NT2/D1 (cell line): ENCODE measurements around the gene MPPE1.
"Not testable (repeated sequence)": the region's sequence is repeated elsewhere in the genome, so short reads cannot be mapped to it uniquely, and the experiment has no call there.

Experiments
- DNase-seq: peaks from one replicate; pipeline ENCODE4 v3.0.0-alpha.2; 2011; ENCODE audit warnings: low read depth, low spot score
- H3K27me3 ChIP-seq: 2 replicates; pipeline ENCODE4 v1.6.0; 2011; ENCODE audit warnings: mild to moderate bottlenecking; ENCODE audit not compliant: insufficient read length, insufficient read depth
- H3K36me3 ChIP-seq: 2 replicates; pipeline ENCODE4 v1.6.1; 2011; ENCODE audit warnings: mild to moderate bottlenecking, low read length, mixed read lengths; ENCODE audit not compliant: insufficient read depth, insufficient read length
- H3K4me1 ChIP-seq: 2 replicates; pipeline ENCODE4 v1.5.1; 2011; ENCODE audit not compliant: insufficient read depth, insufficient read length
- H3K4me3 ChIP-seq: 2 replicates; pipeline ENCODE4 v1.5.1; 2011; ENCODE audit warnings: low read depth; ENCODE audit not compliant: insufficient read length
- H3K9ac ChIP-seq: 2 replicates; pipeline ENCODE4 v1.6.0; 2011; ENCODE audit warnings: low read depth; ENCODE audit not compliant: insufficient read length
- H3K9me3 ChIP-seq: 2 replicates; pipeline ENCODE4 v1.5.1; 2011; ENCODE audit warnings: mild to moderate bottlenecking, low read length; ENCODE audit not compliant: insufficient read depth
- SUZ12 ChIP-seq: IDR thresholded peaks from 2 replicates; pipeline ENCODE4 v1.6.1; 2011; ENCODE audit not compliant: insufficient read length, insufficient read depth; ENCODE audit errors: extremely low read depth
- YY1 ChIP-seq: IDR thresholded peaks from 2 replicates; pipeline ENCODE4 v1.6.1; 2011; ENCODE audit not compliant: insufficient read length, insufficient read depth
- ZNF274 ChIP-seq: IDR thresholded peaks from 2 replicates; pipeline ENCODE4 v1.6.1; 2011; ENCODE audit warnings: mild to moderate bottlenecking, low read depth, low read length

The MPPE1 gene

GRCh38 chr18:11859282-11859830 is 48.8 kb downstream of the MPPE1 start:
- Histone ChIP-seq H3K9ac (no peak overlapping the region), H3K4me3 (no peak overlapping the region), H3K36me3 (peaks cover 5% of the 10 kb centered on the region), H3K9me3 (no peaks in the 10 kb centered on the region), H3K27me3 (no peaks in the 10 kb centered on the region), H3K4me1 (no peaks in the 10 kb centered on the region)
- TF ChIP-seq ZNF274 (no peak), SUZ12 (no peak), YY1 (no peak)
- no peak for DNase-seq

DNA sequence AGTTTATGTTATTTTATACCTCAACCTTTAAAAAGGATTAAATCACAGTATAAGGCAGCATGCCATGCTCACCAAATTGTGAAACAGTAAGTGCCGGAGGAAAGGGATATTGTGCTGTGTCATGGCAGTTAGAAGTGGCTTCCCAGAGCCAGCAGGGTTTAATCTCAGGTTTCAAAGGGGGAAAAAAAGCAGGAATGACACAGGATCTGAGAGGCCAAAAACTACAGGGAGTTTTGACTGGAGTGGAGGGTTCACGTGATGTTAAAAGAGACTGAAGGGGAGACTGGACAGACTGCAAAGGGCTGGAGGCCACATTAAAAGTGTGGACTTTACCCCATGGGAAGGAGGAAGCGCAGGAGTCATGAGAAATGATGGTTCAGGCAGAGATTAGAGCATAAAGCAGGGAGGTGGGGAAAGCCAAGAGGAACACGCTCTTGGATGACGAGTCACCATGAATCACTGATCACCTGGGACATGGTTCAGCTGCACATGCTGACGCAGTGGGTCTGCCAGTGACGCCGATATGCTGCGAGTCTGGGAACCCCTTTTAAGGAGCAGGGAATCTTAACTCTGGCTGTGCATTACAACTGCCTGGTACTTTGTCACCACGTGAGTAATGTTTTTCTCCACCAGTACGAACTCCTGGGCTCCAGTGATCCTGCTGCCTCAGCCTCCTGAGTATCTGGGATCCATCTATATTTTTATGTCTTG is 50.8 kb downstream of the MPPE1 start:
- Histone ChIP-seq H3K4me3 (peak overlapping the region; percentile 28), H3K27me3 (no peaks in the 10 kb centered on the region), H3K9ac (peak overlapping the region; percentile 58)

DNA sequence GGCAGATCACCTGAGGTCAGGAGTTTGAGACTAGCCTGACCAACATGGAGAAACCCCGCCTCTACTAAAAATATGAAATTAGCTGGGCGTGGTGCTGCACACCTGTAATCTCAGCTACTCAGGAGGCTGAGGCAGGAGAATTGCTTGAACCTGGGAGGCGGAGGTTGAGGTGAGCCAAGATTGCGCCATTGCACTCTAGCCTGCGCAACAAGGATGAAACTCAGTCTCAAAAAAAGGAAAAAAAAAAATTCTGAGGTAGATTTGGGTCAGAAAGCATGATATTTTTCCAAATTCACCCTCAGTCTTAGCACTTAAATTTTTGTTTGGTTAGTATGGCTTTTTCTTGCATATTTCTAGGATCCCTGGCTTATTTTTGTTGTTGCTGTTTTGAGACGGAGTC is 53.6 kb downstream of the MPPE1 start:
- not testable (repeated sequence) for H3K4me3 ChIP-seq, H3K36me3 ChIP-seq, H3K9ac ChIP-seq, H3K9me3 ChIP-seq, H3K27me3 ChIP-seq, DNase-seq, H3K4me1 ChIP-seq

More for the DNA sequence above, 50.8 kb downstream of the MPPE1 start:
- no peak for TF ChIP-seq YY1
- no peak for TF ChIP-seq ZNF274
- no peak for TF ChIP-seq SUZ12
- DNase-seq, result no peak
- Histone ChIP-seq H3K9me3 (no peaks in the 10 kb centered on the region), H3K4me1 (no peaks in the 10 kb centered on the region), H3K36me3 (peaks cover 5% of the 10 kb centered on the region)

GRCh38 chr18:11851806-11852337 is 56.2 kb downstream of the MPPE1 start:
- no peak for DNase-seq

DNA sequence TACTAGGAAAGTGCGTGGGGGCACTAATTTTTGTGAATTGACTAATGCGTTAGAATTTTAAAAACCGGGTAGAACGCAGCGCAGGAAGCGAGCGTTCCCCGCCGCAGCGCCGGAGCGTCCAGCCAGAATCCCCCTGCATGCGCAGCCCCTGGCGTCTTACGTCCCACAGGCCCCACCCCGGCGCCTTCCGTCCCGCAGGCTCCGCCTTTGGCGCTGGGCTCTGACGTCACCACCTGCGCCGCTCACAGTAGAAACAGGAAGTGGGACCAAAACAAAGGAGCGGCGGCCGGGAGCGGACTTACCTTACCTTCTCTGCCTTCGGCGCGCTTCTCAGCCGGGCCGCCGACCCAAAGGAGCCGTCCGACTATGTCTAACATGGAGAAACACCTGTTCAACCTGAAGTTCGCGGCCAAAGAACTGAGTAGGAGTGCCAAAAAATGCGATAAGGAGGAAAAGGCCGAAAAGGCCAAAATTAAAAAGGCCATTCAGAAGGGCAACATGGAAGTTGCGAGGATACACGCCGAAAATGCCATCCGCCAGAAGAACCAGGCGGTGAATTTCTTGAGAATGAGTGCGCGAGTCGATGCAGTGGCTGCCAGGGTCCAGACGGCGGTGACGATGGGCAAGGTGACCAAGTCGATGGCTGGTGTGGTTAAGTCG is 56.8 kb downstream of the MPPE1 start, which contains the start of gene CHMP1B:
TSS of gene CHMP1B (plus strand) at position 268 of the 660 bp plus-strand sequence. CDS start at position 367, 99 bp downstream.
- Histone ChIP-seq H3K9me3 (no peaks in the 10 kb centered on the region), H3K4me3 (peak within 1 kb of the TSS; percentile 90), H3K9ac (peak within 1 kb of the TSS; percentile 90), H3K36me3 (peaks cover 5% of the 10 kb centered on the region), H3K27me3 (no peaks in the 10 kb centered on the region), H3K4me1 (peaks cover 3% of the 10 kb centered on the region)
- DNase-seq, result peak; percentile 91
- TF ChIP-seq YY1 (no peak), ZNF274 (no peak), SUZ12 (no peak)

More at GRCh38 chr18:11851806-11852337, 56.2 kb downstream of the MPPE1 start:
- H3K4me1 ChIP-seq, result peaks cover 3% of the 10 kb centered on the region
- H3K27me3 ChIP-seq, result no peaks in the 10 kb centered on the region
- peaks cover 5% of the 10 kb centered on the region for H3K36me3 ChIP-seq
- peak overlapping the region; percentile 90 for H3K9ac ChIP-seq
- TF ChIP-seq SUZ12 (no peak), ZNF274 (no peak), YY1 (no peak)
- H3K9me3 ChIP-seq, result no peaks in the 10 kb centered on the region
- H3K4me3 ChIP-seq, result peak overlapping the region; percentile 90

DNA sequence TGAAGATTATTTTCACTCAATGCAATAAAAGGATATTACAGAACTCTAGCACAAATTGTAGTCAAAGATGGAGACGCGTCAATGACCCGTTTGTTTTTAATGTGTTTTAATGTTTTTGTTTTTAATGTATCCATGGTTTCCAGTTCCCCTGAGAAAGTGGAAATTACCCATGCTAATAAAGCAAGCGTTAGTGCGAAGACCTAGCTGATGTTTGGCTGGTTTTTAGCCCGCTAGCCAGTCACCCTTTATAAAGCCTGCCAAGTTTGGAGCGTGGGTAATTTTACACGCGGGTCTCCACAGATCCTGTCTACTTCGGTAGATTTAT is 57.3 kb downstream of the MPPE1 start:
- DNase-seq, result no peak

More for the DNA sequence above, 57.3 kb downstream of the MPPE1 start:
- Histone ChIP-seq H3K36me3 (peaks cover 5% of the 10 kb centered on the region), H3K9ac (peak overlapping the region; percentile 46), H3K27me3 (no peaks in the 10 kb centered on the region), H3K4me1 (peaks cover 3% of the 10 kb centered on the region), H3K9me3 (no peaks in the 10 kb centered on the region), H3K4me3 (peak overlapping the region; percentile 90)
- no peak for TF ChIP-seq YY1
- no peak for TF ChIP-seq ZNF274
- no peak for TF ChIP-seq SUZ12
